Body of pancreas (tissue), 4 donors: ENCODE measurements around the gene PRSS56. TPM values are rescaled to one million over a fixed set of nuclear protein-coding genes. Genes with fewer than 3 reads are reported as not detected.
A peak's percentile ranks its signal among the peaks of the same experiment; 100 is the strongest.

ENCODE experiments used
- ATAC-seq: fragments of 150-250 bp; one replicate; pipeline ENCODE4 v1.9.1; 2016
- DNase-seq, 4 donors: peaks; one replicate each; pipeline ENCODE4 v3.0.0-alpha.2; 2019
- H3K27ac ChIP-seq, 4 donors: fragments of 200-600 bp; sonication (generic); 1 replicate in 3 of 4; 2 replicates in 1 of 4; pipeline versions ENCODE4 v1.5.1 to v1.6.1; 2016 to 2019; ENCODE audit warnings: mild to moderate bottlenecking in 1 of 4, mixed read lengths in 1 of 4, moderate library complexity in 1 of 4
- H3K27me3 ChIP-seq, 2 donors: fragments of 200-600 bp; sonication (generic); one replicate each; pipeline ENCODE4 v1.6.0; 2016; ENCODE audit warnings: mild to moderate bottlenecking in 1 of 2
- H3K36me3 ChIP-seq, 2 donors: fragments of 200-600 bp; sonication (generic); replicated peaks in 1 of 2; 2 replicates each; pipeline ENCODE4 v1.5.1; 2016; ENCODE audit warnings: low read depth in 2 of 2; ENCODE audit not compliant: insufficient read depth in 1 of 2
- H3K4me1 ChIP-seq: fragments of 200-600 bp; sonication (generic); one replicate; pipeline ENCODE4 v1.6.0; 2016
- H3K4me3 ChIP-seq, 2 donors: fragments of 200-600 bp; sonication (generic); 1 replicate in 1 of 2; 2 replicates in 1 of 2; pipeline ENCODE4 v1.5.1; 2016 to 2019
- H3K9me3 ChIP-seq, 3 donors: fragments of 200-600 bp; sonication (generic); 1 replicate in 2 of 3; 2 replicates in 1 of 3; pipeline ENCODE4 v1.5.1; 2016
- POLR2A ChIP-seq, 3 donors: fragments of 450-650 bp; IDR thresholded peaks; one replicate each; pipeline ENCODE4 v1.6.1; 2016; ENCODE audit warnings: antibody characterized with exemption in 3 of 3, mild to moderate bottlenecking in 2 of 3
- WGBS, 2 donors: methylation state at CpG; one replicate each; pipeline ENCODE4 v1.1.5; 2017; 5-methylcytosine and 5-hydroxymethylcytosine counted together
- intact Hi-C: fragments of 100-400 bp; cut with DNase I; formaldehyde crosslinking; loops from one replicate; pipeline ENCODE4 v1.15.1; 2023
- total RNA-seq, 2 donors: library from RNA; depleted of rRNA; stranded (reverse); fragments of >200 nt; gene quantifications; one replicate each; pipeline ENCODE4 v1.1.0, GENCODE V29; 2016
- TF ChIP-seq, protein P1 (sequence below), 7 experiments: fragments of 450-650 bp in 4 of 7; fragments of 200-600 bp in 3 of 7; sonication (generic) in 3 of 7; IDR thresholded peaks; one replicate each; pipeline ENCODE4 v1.5.1; 2016 to 2019; ENCODE audit warnings: antibody characterized with exemption in 7 of 7

Gene PRSS56
- total RNA-seq, 2 donors from 2014 or later = not detected

DNA sequence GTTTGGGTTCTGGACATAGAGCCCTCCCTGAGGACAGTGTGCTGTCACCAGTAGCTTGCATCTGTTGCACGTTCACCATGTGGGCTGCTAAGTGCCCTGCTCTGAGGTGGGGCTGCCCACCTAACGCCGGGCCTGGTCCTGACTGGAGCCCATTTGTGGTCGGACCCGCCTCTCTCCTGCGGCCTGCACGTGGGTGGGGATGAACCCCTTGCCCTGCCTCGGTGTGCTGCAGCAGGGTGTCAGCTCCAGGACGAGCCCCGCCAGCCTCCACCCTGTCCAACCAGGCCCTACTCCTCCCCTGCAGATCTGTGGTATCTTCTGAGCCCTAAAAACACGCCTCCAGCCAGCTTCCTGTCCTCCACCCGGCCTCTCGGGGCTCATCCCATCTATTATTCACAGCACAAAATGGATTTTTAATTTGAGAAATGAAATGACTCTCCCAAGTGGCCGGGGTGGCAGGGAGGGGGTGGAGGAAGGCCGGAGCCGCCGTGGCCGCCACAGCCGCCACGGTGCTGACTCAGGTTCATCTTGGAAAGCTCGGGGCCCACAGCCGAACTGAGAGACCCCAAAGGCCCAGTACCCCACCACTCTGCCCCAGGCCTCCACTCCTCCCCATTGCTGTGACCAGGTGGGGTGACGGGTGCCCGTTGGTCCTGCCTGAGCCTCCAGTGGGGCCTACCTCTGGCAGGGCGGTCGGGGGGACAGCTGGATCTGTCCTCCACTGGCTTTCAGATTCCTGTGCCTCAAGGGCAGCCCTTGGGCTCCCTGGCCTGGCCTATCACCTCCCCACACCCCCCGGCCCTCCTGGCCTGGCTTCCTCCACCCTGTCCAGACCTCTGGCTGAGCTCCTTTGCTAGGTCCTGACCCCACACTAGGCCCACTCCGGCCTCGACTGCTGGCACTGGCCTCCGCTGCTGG lies 29.7 kb upstream of the PRSS56 start:
- Histone ChIP-seq H3K27me3 (no peaks in the 10 kb centered on the region), H3K36me3 (no peaks in the 10 kb centered on the region), H3K9me3 (no peaks in the 10 kb centered on the region), H3K4me1 (peaks cover 21% of the 10 kb centered on the region), H3K27ac (no peak overlapping the region), H3K4me3 (no peak overlapping the region)
- DNase-seq (peak in 1 of 4 donors; percentile 7), ATAC-seq (no peak)
- no peak for TF ChIP-seq POLR2A (IDR thresholded peaks at IDR 0.05)
- TF ChIP-seq, protein P1, sequence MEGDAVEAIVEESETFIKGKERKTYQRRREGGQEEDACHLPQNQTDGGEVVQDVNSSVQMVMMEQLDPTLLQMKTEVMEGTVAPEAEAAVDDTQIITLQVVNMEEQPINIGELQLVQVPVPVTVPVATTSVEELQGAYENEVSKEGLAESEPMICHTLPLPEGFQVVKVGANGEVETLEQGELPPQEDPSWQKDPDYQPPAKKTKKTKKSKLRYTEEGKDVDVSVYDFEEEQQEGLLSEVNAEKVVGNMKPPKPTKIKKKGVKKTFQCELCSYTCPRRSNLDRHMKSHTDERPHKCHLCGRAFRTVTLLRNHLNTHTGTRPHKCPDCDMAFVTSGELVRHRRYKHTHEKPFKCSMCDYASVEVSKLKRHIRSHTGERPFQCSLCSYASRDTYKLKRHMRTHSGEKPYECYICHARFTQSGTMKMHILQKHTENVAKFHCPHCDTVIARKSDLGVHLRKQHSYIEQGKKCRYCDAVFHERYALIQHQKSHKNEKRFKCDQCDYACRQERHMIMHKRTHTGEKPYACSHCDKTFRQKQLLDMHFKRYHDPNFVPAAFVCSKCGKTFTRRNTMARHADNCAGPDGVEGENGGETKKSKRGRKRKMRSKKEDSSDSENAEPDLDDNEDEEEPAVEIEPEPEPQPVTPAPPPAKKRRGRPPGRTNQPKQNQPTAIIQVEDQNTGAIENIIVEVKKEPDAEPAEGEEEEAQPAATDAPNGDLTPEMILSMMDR (IDR thresholded peaks at IDR 0.05) = no peak
- intact Hi-C loops = no loop called here
- WGBS, 2 donors = 84 to 93% methylated on average over 14 to 30 of the region's 30 CpGs

DNA sequence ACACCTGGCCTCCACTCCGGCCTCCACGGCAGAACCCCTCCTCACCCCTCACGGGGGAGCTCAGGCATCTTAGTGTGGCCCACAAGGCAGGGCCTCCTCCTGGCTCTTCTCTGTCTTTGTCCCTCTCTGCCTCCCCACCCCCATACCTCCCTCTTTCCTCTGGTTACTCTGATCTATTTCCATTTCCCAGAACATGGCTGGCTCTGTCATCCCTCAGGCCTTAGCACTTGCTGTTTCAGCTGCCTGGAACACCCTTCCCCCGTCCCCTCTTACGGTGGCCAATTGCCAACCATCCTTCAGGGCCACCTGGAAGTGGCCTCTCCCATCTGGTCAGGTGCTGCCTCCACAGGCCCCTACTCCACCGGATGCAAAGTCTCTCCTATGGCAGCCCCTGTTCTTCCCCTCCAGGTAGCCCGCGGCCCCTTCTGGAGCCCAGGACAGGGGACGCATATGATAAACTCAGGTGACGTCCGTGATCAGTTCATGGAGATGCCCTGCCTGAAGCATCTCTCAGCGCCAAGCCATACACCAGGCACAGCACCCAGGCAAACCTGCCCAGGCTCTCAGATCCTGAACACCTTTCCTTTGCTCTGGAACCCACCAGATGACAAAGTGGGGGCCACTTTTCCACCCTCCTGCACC lies 28.9 kb upstream of the PRSS56 start:
- no peaks in the 10 kb centered on the region for H3K9me3 ChIP-seq
- H3K36me3 ChIP-seq = no peaks in the 10 kb centered on the region
- H3K4me1 ChIP-seq = peaks cover 13% of the 10 kb centered on the region
- no peak overlapping the region for H3K27ac ChIP-seq
- H3K27me3 ChIP-seq = no peaks in the 10 kb centered on the region
- TF ChIP-seq, protein P1 (IDR thresholded peaks at IDR 0.05) = no peak
- no peak for TF ChIP-seq POLR2A (IDR thresholded peaks at IDR 0.05)
- intact Hi-C loops = no loop called here
- no peak overlapping the region for H3K4me3 ChIP-seq
- 92 to 94% methylated on average over 8 to 12 of the region's 12 CpGs for WGBS, 2 donors
- DNase-seq (no peak), ATAC-seq (no peak)

DNA sequence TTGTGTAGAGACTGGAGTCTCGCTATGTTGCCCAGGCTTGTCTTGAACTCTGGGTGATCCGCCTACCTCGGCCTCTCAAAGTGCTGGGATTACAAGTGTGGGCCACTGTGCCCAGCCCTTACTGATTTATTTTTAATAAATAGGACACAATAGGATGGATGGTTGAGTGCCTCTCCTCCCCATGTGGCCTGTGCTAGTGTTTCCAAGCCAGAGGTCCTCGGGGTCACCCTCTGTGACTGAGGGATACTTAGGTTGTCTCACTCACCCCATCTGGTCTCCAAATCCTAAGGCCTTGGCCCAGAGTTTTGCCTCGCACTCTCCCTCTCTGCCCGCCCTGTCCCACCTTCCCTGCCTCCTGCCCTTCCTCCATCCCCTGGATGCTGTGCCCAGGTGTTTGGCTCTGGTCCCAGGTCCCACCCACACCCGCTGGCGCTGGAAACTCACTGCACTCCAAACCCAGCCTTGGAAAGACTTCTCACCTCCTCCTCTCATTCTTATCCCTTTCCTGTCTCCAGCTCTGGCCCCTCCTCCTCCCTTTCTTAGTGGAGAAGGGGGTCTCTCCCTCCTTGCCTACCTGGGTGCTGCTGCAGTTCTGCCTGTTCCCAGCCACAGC lies 27.8 kb upstream of the PRSS56 start:
- Histone ChIP-seq H3K9me3 (no peaks in the 10 kb centered on the region), H3K4me3 (no peak overlapping the region), H3K4me1 (peaks cover 2% of the 10 kb centered on the region), H3K27me3 (no peaks in the 10 kb centered on the region), H3K27ac (no peak overlapping the region), H3K36me3 (no peaks in the 10 kb centered on the region)
- 68 to 77% methylated on average over 8 of the region's 8 CpGs for WGBS, 2 donors
- no peak for DNase-seq
- ATAC-seq = no peak
- intact Hi-C loops = no loop called here
- TF ChIP-seq, protein P1 (IDR thresholded peaks at IDR 0.05) = no peak
- no peak for TF ChIP-seq POLR2A (IDR thresholded peaks at IDR 0.05)

DNA sequence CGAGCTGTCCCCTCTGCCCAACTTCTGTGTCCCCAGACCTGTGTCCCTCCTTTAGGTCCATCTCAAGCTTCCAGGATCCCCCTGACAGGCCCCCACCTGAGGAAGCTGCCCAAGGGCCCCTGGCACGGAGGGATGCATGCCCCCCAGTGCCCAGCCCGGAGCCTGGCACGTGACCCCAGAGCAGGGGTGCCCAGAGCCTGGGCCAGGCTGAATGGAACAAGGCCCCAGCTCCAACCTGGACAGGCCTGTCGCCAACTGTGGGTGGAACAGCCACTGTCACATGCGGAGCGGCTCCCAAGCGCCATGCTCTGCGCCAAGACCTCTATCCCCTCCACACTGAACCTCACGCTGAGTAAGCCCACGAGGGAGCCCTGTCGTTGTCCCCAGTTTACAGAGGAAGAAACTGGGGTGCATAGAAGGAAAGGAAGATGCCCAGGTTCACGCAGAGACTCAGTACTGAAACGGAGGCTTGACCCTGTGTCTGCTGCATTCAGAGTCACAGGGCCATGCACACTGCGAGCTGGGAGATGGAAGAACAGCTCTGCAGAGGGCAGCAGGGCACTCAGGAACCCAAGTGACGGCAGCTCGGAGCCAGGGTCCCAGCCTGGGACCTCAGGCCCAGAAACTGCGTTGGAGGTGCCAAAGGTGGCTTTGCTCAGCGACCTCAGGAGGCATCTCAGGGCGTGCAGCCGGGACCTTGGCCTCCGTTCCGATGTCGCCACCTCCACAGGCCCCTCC lies 27.1 kb upstream of the PRSS56 start:
- H3K27ac ChIP-seq = no peak overlapping the region
- no peaks in the 10 kb centered on the region for H3K36me3 ChIP-seq
- H3K9me3 ChIP-seq = no peaks in the 10 kb centered on the region
- intact Hi-C loops = no loop called here
- TF ChIP-seq POLR2A (IDR thresholded peaks at IDR 0.05) = no peak
- TF ChIP-seq, protein P1 (IDR thresholded peaks at IDR 0.05) = no peak
- WGBS, 2 donors = 74 to 87% methylated on average over 16 to 24 of the region's 24 CpGs
- ATAC-seq (no peak), DNase-seq (no peak)
- no peak overlapping the region for H3K4me3 ChIP-seq
- no peaks in the 10 kb centered on the region for H3K27me3 ChIP-seq
- no peaks in the 10 kb centered on the region for H3K4me1 ChIP-seq
